GM12878 (cell line): ENCODE measurements around the gene B4GALT5. TPM values are rescaled to one million over a fixed set of nuclear protein-coding genes. Genes with fewer than 3 reads are reported as not detected.

Experiments
- ATAC-seq: fragments of 200-7000 bp; cut with Tn5 transposase; 3 replicates; pipeline ENCODE4 v1.9.1; 2020; ENCODE audit warnings: mild to moderate bottlenecking, moderate library complexity
- BruUV-seq: library from RNA; stranded (reverse); fragments of 400-500 nt; replicated peaks from 2 replicates; lab custom pipeline; 2021; lab: Mats Ljungman, UMichigan
- CTCF ChIA-PET: fragments of 300-600 bp; sonication (Branson Sonifier 250); formaldehyde crosslinking; extraction: SDS; loops from one replicate; lab custom pipeline; 2021; ENCODE audit warnings: inconsistent platforms; lab: Yijun Ruan, JAX
- POLR2A ChIA-PET: fragments of 350-600 bp; formaldehyde crosslinking; extraction: SDS; loops from one replicate; lab custom pipeline; 2021; ENCODE audit warnings: inconsistent platforms; lab: Charles Lee
- RAD21 ChIA-PET: fragments of 300-600 bp; sonication (Branson Sonifier 250); formaldehyde crosslinking; loops from one replicate; lab custom pipeline; 2023; ENCODE audit warnings: antibody characterized with exemption; ENCODE audit not compliant: unreplicated experiment; lab: Charles Lee
- SMC1A ChIA-PET: fragments of 300-600 bp; sonication (Branson Sonifier 250); formaldehyde crosslinking; loops from one replicate; lab custom pipeline; 2023; ENCODE audit not compliant: unreplicated experiment, uncharacterized antibody; lab: Charles Lee
- DNase-seq: peaks from one replicate; pipeline ENCODE4 v3.0.0-alpha.2; 2011; ENCODE audit warnings: low read depth, low spot score
- FAIRE-seq: peaks from 3 replicates; lab custom pipeline; 2011; peaks lifted over from hg19 to GRCh38; lab: Jason Lieb, UNC
- H2AFZ ChIP-seq: 2 replicates; pipeline ENCODE4 v1.6.0; 2011; ENCODE audit warnings: low read depth, low read length, control low read depth; ENCODE audit not compliant: control insufficient read depth
- H3K27ac ChIP-seq: 2 replicates; pipeline ENCODE4 v1.5.1; 2011; ENCODE audit warnings: control low read depth; ENCODE audit not compliant: control insufficient read depth, insufficient read depth
- H3K27me3 ChIP-seq, 2 experiments: replicated peaks in 1 of 2; 2 replicates each; pipeline versions ENCODE4 v1.6.0 to v1.6.1; 2011; ENCODE audit warnings: low read length in 1 of 2; ENCODE audit not compliant: control insufficient read depth in 2 of 2, insufficient read depth in 2 of 2
- H3K36me3 ChIP-seq, 2 experiments: 2 replicates each; pipeline ENCODE4 v1.5.1; 2011; ENCODE audit warnings: low read length in 1 of 2; ENCODE audit not compliant: control insufficient read depth in 2 of 2, insufficient read depth in 2 of 2
- H3K4me1 ChIP-seq: 2 replicates; pipeline ENCODE4 v1.6.1; 2011; ENCODE audit warnings: mild to moderate bottlenecking, low read length, moderate library complexity, mixed read lengths; ENCODE audit not compliant: control insufficient read depth, insufficient read depth
- H3K4me2 ChIP-seq: 2 replicates; pipeline ENCODE4 v1.6.0; 2011; ENCODE audit warnings: control low read depth; ENCODE audit not compliant: control insufficient read depth, insufficient read depth
- H3K4me3 ChIP-seq: fragments of 200-600 bp; sonication (generic); 2 replicates; pipeline ENCODE4 v1.5.1; 2016
- H3K79me2 ChIP-seq: 2 replicates; pipeline ENCODE4 v1.6.0; 2011; ENCODE audit warnings: low read length; ENCODE audit not compliant: control insufficient read depth, insufficient read depth
- H3K9ac ChIP-seq: 2 replicates; pipeline ENCODE4 v1.8.0; 2011; ENCODE audit warnings: low read length, control low read depth, mixed read lengths; ENCODE audit not compliant: control insufficient read depth, insufficient read depth
- H3K9me3 ChIP-seq: replicated peaks from 3 replicates; pipeline ENCODE4 v1.5.1; 2011; ENCODE audit warnings: mild to moderate bottlenecking, low read length; ENCODE audit not compliant: control insufficient read depth, insufficient read depth
- H4K20me1 ChIP-seq: 2 replicates; pipeline ENCODE4 v1.6.0; 2011; ENCODE audit not compliant: control insufficient read depth, insufficient read depth
- BHLHE40 ChIP-seq, 2 experiments: fragments of 450-650 bp in 1 of 2; IDR thresholded peaks; 2 replicates each; pipeline ENCODE4 v1.6.1; 2011 to 2017; ENCODE audit warnings: low read depth in 2 of 2, borderline replicate concordance in 1 of 2, improper control_type of control experiment in 1 of 2, low read length in 1 of 2, mild to moderate bottlenecking in 1 of 2
- CEBPB ChIP-seq, 2 experiments: fragments of 150-350 bp in 1 of 2; IDR thresholded peaks; 2 replicates each; pipeline ENCODE4 v1.6.1; 2012 to 2014; ENCODE audit warnings: low read depth in 2 of 2, low read length in 2 of 2, borderline replicate concordance in 1 of 2, inconsistent platforms in 1 of 2
- POLR2AphosphoS2 ChIP-seq: IDR thresholded peaks from 2 replicates; pipeline ENCODE4 v1.6.1; 2011; ENCODE audit warnings: low read depth, mild to moderate bottlenecking, low read length, improper control_type of control experiment, moderate library complexity
- SREBF2 ChIP-seq: IDR thresholded peaks from 2 replicates; pipeline ENCODE4 v1.6.1; 2012; ENCODE audit warnings: mild to moderate bottlenecking, low read length
- WRNIP1 ChIP-seq: IDR thresholded peaks from 2 replicates; pipeline ENCODE4 v1.6.1; 2011; ENCODE audit warnings: low read depth, low read length, improper control_type of control experiment, borderline replicate concordance
- WGBS: methylation state at CpG from one replicate; pipeline ENCODE4 v1.1.6; 2016; ENCODE audit warnings: low lambda C conversion rate; ENCODE audit not compliant: insufficient replicate concordance, insufficient coverage; ENCODE audit errors: missing lambda C conversion rate; 5-methylcytosine and 5-hydroxymethylcytosine counted together
- in situ Hi-C: fragments of 300-500 bp; cut with MboI; formaldehyde crosslinking; loops from 9 replicates; pipeline ENCODE4 v1.14.3; 2018; ENCODE audit warnings: mixed read lengths
- intact Hi-C: fragments of 100-400 bp; cut with micrococcal nuclease; formaldehyde crosslinking; loops from one replicate; pipeline ENCODE4 v1.14.2; 2022; ENCODE audit not compliant: unreplicated experiment
- polyA plus RNA-seq, 11 experiments: library from polyadenylated mRNA; depleted of rRNA in 4 of 11; unstranded in 6 of 11; stranded (reverse) in 5 of 11; fragments of >200 nt; fragmentation: Nextera tagmentation in 4 of 11; fragmentation: Illumina TruSeq in 1 of 11; extraction: Ambion mirVana in 4 of 11; extraction: Trizol in 1 of 11; gene quantifications; 1 replicate in 1 of 11; 2 replicates in 10 of 11; pipeline versions ENCODE4 v1.2.1 to v1.2.3, GENCODE V29; 2011 to 2016; ENCODE audit warnings: inconsistent platforms in 2 of 11, missing spikeins in 2 of 11, low read depth in 1 of 11
- total RNA-seq, 4 experiments: library from RNA; depleted of rRNA in 3 of 4; stranded (reverse); fragments of >200 nt in 3 of 4; fragmentation: Illumina TruSeq in 1 of 4; extraction: Trizol in 1 of 4; gene quantifications; 2 replicates each; pipeline versions ENCODE4 v1.2.1 to v1.2.3, GENCODE V29; 2013 to 2021
- TF ChIP-seq, protein P1 (sequence below): fragments of 450-650 bp; formaldehyde crosslinking; IDR thresholded peaks from 2 replicates; pipeline ENCODE4 v1.5.0; 2022; ENCODE audit warnings: mild to moderate bottlenecking, missing genetic modification characterization

Gene B4GALT5
- total and polyA plus RNA-seq, 10 of the 15 experiments (the other 5 are each of a cell fraction or from before 2014, with no cell fraction given) = 2.0 to 55.5 (median 20.2) TPM

DNA sequence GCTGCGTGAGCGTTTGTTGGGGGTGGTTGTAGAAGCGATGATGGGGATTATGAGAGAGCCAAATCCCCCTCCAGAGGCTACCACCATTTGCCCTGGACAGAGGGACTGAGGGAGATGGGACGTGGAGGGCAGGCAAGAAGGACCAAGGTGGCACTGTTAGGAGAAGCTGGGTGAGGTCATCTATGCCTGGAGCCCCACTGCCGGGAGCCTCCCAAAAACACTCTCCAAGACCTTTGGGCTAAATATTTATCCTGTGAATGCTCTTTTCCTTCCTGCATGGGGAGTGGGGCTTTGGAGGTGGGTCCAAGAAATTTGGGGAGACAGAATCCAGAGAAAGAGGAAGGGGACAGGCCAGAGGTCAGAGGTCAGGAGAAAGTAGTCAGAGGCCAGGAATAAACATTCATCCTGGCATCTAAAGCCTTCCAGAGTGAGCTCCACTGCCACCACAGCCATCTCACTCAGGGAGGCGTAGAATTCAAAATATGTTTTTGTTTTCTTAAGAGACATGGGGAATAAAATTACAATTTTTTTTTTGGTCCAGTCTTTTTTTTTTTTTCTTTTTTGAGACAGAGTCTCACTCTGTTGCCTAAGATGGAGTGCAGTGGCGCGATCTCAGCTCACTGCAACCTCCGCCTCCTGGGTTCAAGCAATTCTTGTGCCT, 128.0 kb downstream of the B4GALT5 start:
- WGBS = 59% methylated on average over 9 of the region's 9 CpGs
- POLR2A ChIA-PET = no interaction called here
- Histone ChIP-seq H3K9me3 (no peaks in the 10 kb centered on the region; the same call in 2 of the 3 replicates), H3K4me3 (no peak overlapping the region), H3K4me1 (no peaks in the 10 kb centered on the region), H3K27me3 (peaks cover 2 to 8% of the 10 kb centered on the region in 2 experiments; a peak in 2 of 4 replicates), H3K4me2 (no peak overlapping the region), H3K36me3 (no peaks in the 10 kb centered on the region), H2AFZ (no peak overlapping the region), H3K27ac (no peak overlapping the region), H4K20me1 (no peaks in the 10 kb centered on the region), H3K79me2 (no peaks in the 10 kb centered on the region), H3K9ac (no peak overlapping the region)
- FAIRE-seq = no peak
- SMC1A ChIA-PET = interaction anchor here (0.6 kb wide), 1 partner anchor 165 kb away, joined by 3 read pairs; no protein-coding TSS in a partner anchor
- CTCF ChIA-PET = no interaction called here
- no peak for ATAC-seq
- RAD21 ChIA-PET = no interaction called here
- in situ Hi-C loops (no loop called here), intact Hi-C loops (no loop called here)
- no TSS peak for BruUV-seq
- no peak for DNase-seq
- no peak for TF ChIP-seq WRNIP1
- TF ChIP-seq SREBF2 = no peak
- no peak for TF ChIP-seq BHLHE40 (IDR thresholded peaks at IDR 0.05; ENCODE audit: borderline replicate concordance in 1 of 2, low read depth in 2 of 2, low read length in 1 of 2)
- TF ChIP-seq, protein P1, sequence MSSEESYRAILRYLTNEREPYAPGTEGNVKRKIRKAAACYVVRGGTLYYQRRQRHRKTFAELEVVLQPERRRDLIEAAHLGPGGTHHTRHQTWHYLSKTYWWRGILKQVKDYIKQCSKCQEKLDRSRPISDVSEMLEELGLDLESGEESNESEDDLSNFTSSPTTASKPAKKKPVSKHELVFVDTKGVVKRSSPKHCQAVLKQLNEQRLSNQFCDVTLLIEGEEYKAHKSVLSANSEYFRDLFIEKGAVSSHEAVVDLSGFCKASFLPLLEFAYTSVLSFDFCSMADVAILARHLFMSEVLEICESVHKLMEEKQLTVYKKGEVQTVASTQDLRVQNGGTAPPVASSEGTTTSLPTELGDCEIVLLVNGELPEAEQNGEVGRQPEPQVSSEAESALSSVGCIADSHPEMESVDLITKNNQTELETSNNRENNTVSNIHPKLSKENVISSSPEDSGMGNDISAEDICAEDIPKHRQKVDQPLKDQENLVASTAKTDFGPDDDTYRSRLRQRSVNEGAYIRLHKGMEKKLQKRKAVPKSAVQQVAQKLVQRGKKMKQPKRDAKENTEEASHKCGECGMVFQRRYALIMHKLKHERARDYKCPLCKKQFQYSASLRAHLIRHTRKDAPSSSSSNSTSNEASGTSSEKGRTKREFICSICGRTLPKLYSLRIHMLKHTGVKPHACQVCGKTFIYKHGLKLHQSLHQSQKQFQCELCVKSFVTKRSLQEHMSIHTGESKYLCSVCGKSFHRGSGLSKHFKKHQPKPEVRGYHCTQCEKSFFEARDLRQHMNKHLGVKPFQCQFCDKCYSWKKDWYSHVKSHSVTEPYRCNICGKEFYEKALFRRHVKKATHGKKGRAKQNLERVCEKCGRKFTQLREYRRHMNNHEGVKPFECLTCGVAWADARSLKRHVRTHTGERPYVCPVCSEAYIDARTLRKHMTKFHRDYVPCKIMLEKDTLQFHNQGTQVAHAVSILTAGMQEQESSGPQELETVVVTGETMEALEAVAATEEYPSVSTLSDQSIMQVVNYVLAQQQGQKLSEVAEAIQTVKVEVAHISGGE (CRISPR knock-in tag) = no peak
- TF ChIP-seq CEBPB (IDR thresholded peaks at IDR 0.05; ENCODE audit: borderline replicate concordance in 1 of 2, low read depth in 2 of 2, low read length in 2 of 2) = no peak
- TF ChIP-seq POLR2AphosphoS2 = no peak
